Endothelial cell of umbilical vein (primary cell): ENCODE results near the gene NEU4. TPM values are rescaled to one million over a fixed set of nuclear protein-coding genes. Genes with fewer than 3 reads are reported as not detected.

ENCODE experiments used
- BruUV-seq: library from RNA; stranded (reverse); fragments of 400-500 nt; replicated peaks from 2 replicates; lab custom pipeline; 2021; lab: Mats Ljungman, UMichigan
- CTCF ChIA-PET: fragments of 300-600, 350-600 bp; sonication (Branson Sonifier 250); formaldehyde crosslinking; loops from one replicate; lab custom pipeline; 2021; ENCODE audit warnings: antibody characterized with exemption, inconsistent platforms; lab: Charles Lee
- POLR2A ChIA-PET: fragments of 300-600, 350-600 bp; sonication (Branson Sonifier 250); formaldehyde crosslinking; loops from one replicate; lab custom pipeline; 2021; ENCODE audit warnings: antibody characterized with exemption, inconsistent platforms; lab: Charles Lee
- DNase-seq: peaks from one replicate; pipeline ENCODE4 v3.0.0-alpha.2; 2011; ENCODE audit warnings: low read depth, low spot score
- FAIRE-seq: peaks from 2 replicates; lab custom pipeline; 2011; peaks lifted over from hg19 to GRCh38; lab: Jason Lieb, UNC
- H2AFZ ChIP-seq: 2 replicates; pipeline ENCODE4 v1.6.0; 2012; ENCODE audit warnings: low read depth, low read length, control low read depth, inconsistent platforms
- H3K27ac ChIP-seq: 2 replicates; pipeline ENCODE4 v1.5.1; 2011; ENCODE audit warnings: low read depth, mild to moderate bottlenecking, control low read depth, low read length, moderate library complexity; ENCODE audit not compliant: insufficient read depth
- H3K27me3 ChIP-seq, 2 experiments: 2 replicates each; pipeline versions ENCODE4 v1.6.0 to v1.6.1; 2011; ENCODE audit warnings: low read length in 2 of 2, mixed read lengths in 1 of 2; ENCODE audit not compliant: control insufficient read depth in 2 of 2, insufficient read depth in 2 of 2
- H3K36me3 ChIP-seq, 2 experiments: 2 replicates in 1 of 2; 3 replicates in 1 of 2; pipeline ENCODE4 v1.5.1; 2011; ENCODE audit warnings: low read length in 2 of 2, mild to moderate bottlenecking in 1 of 2, moderate library complexity in 1 of 2; ENCODE audit not compliant: control insufficient read depth in 2 of 2, insufficient read depth in 2 of 2; ENCODE audit errors: extremely low read depth in 1 of 2
- H3K4me1 ChIP-seq: 3 replicates; pipeline ENCODE4 v1.5.1; 2011; ENCODE audit warnings: mild to moderate bottlenecking, low read length; ENCODE audit not compliant: control insufficient read depth, insufficient read depth; ENCODE audit errors: extremely low read depth
- H3K4me2 ChIP-seq: 2 replicates; pipeline ENCODE4 v1.6.1; 2011; ENCODE audit warnings: low read length, control low read depth, mixed read lengths; ENCODE audit not compliant: insufficient read depth
- H3K4me3 ChIP-seq, 3 experiments: fragments of 200-600 bp in 1 of 3; sonication (generic), shearing (Covaris generic) in 1 of 3; replicated peaks in 1 of 3; 2 replicates each; pipeline ENCODE4 v1.5.1; 2011 to 2016; ENCODE audit warnings: control low read depth in 3 of 3, low read length in 3 of 3, mild to moderate bottlenecking in 2 of 3, inconsistent platforms in 1 of 3, low read depth in 1 of 3, moderate library complexity in 1 of 3; ENCODE audit not compliant: insufficient read depth in 1 of 3
- H3K79me2 ChIP-seq: 2 replicates; pipeline ENCODE4 v1.6.0; 2012; ENCODE audit warnings: low read length, inconsistent platforms; ENCODE audit not compliant: control insufficient read depth, insufficient read depth
- H3K9ac ChIP-seq: replicated peaks from 2 replicates; pipeline ENCODE3; 2011; ENCODE audit warnings: low read length, control low read depth; ENCODE audit not compliant: insufficient read depth; ENCODE audit errors: extremely low read depth
- H3K9me1 ChIP-seq: replicated peaks from 3 replicates; pipeline ENCODE4 v1.6.0; 2011; ENCODE audit warnings: mild to moderate bottlenecking, low read length; ENCODE audit not compliant: control insufficient read depth, insufficient read depth; ENCODE audit errors: extremely low read depth
- H3K9me3 ChIP-seq: replicated peaks from 2 replicates; pipeline ENCODE4 v1.5.1; 2012; ENCODE audit warnings: low read length, inconsistent platforms; ENCODE audit not compliant: control insufficient read depth, insufficient read depth
- H4K20me1 ChIP-seq: replicated peaks from 2 replicates; pipeline ENCODE3; 2011; ENCODE audit warnings: mild to moderate bottlenecking, low read length; ENCODE audit not compliant: control insufficient read depth, insufficient read depth; ENCODE audit errors: extremely low read depth
- EZH2 ChIP-seq: IDR thresholded peaks from 2 replicates; pipeline ENCODE4 v1.6.1; 2012; ENCODE audit warnings: borderline replicate concordance, low read depth, mild to moderate bottlenecking, moderate library complexity, low read length, inconsistent platforms; ENCODE audit not compliant: severe bottlenecking
- FOS ChIP-seq: IDR thresholded peaks from 2 replicates; pipeline ENCODE4 v1.6.1; 2011; ENCODE audit warnings: mild to moderate bottlenecking, low read length, moderate library complexity, borderline replicate concordance; ENCODE audit not compliant: insufficient read depth
- GATA2 ChIP-seq: IDR thresholded peaks from 2 replicates; pipeline ENCODE4 v1.7.0; 2011; ENCODE audit warnings: low read depth, mild to moderate bottlenecking, moderate library complexity, mixed read lengths, low read length; ENCODE audit not compliant: insufficient read length, insufficient read depth
- JUN ChIP-seq: IDR thresholded peaks from 2 replicates; pipeline ENCODE4 v1.6.1; 2011; ENCODE audit warnings: borderline replicate concordance, low read depth; ENCODE audit not compliant: insufficient read length, insufficient read depth
- MYC ChIP-seq: IDR thresholded peaks from one replicate; pipeline ENCODE4 v1.6.1; 2011; ENCODE audit warnings: mild to moderate bottlenecking, low read depth, low read length
- POLR2A ChIP-seq: IDR thresholded peaks from 2 replicates; pipeline ENCODE4 v1.6.1; 2012; ENCODE audit warnings: low read depth, mild to moderate bottlenecking, control low read depth, low read length
- POLR2AphosphoS5 ChIP-seq: IDR thresholded peaks from 2 replicates; pipeline ENCODE4 v1.6.1; 2012; ENCODE audit warnings: low read depth, mild to moderate bottlenecking, control low read depth, low read length, moderate library complexity; ENCODE audit not compliant: insufficient read depth
- dilution Hi-C: fragments of 300-500 bp; cut with MboI; formaldehyde crosslinking; loops from one replicate; pipeline ENCODE4 v1.15.0; 2019; ENCODE audit warnings: low sequenced_read_pairs; ENCODE audit not compliant: extremely low pct_ligation_motif_present
- intact Hi-C: fragments of 100-400 bp; cut with micrococcal nuclease; formaldehyde crosslinking; loops from one replicate; pipeline ENCODE4 v1.10.0; 2022
- polyA plus RNA-seq, 4 experiments: library from polyadenylated mRNA; depleted of rRNA in 3 of 4; stranded (reverse) in 3 of 4; unstranded in 1 of 4; fragments of >200 nt; gene quantifications; 2 replicates each; pipeline versions ENCODE4 v1.2.1 to v1.2.3, GENCODE V29; 2011 to 2012; ENCODE audit warnings: missing spikeins in 1 of 4
- total RNA-seq: library from RNA; stranded (reverse); gene quantifications from 2 replicates; pipeline ENCODE4 v1.2.3, GENCODE V29; 2021
- TF ChIP-seq, protein P1 (sequence below), 2 donors: IDR thresholded peaks; 1 replicate in 1 of 2; 2 replicates in 1 of 2; pipeline ENCODE4 v1.5.1; 2011; ENCODE audit warnings: low read length in 2 of 2, mild to moderate bottlenecking in 2 of 2, moderate library complexity in 2 of 2, control low read depth in 1 of 2, inconsistent platforms in 1 of 2, low read depth in 1 of 2; ENCODE audit not compliant: insufficient read depth in 1 of 2; ENCODE audit errors: extremely low read depth in 1 of 2
- TF ChIP-seq, protein P2 (sequence below): IDR thresholded peaks from 2 replicates; pipeline ENCODE4 v1.6.1; 2011; ENCODE audit not compliant: insufficient read depth, insufficient read length

NEU4 gene
- total and polyA plus RNA-seq, 2 donors (not counting 3 experiments of a cell fraction or from before 2014, with no cell fraction given): not detected

DNA sequence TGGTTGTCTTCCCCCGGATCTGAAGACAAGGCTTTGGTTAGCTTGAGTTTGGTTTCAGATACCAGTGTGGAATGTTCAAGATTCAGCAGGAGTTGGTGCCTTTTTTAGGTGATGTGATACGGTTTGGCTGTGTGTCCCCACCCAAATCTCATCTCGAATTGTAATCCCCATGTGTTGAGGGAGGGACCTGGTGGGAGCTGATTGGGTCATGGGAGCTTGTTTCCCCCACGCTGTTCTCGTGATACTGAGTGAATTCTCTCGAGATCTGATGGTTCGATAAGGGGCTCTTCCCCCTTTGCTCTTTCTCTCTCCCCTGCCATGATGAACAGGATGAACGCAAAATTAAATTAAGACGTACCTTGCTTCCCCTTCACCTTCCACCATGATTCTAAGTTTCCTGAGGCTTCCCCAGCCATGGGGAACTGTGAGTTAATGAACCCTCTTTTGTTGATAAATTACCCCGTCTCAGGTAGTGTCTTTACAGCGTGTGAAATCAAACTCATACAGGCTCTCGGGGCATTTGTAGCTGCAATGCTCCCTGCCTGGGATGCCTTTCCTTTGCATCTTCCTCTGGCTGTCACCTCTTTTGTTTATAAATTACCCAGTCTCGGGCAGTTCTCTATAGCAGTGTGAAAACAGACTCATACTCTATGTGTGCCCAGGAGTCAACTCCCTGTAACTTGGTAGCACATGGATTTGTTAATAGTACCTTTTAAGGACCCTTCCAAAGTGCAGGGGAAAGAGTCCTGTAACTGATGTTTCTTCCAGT lies 28.4 kb downstream of the NEU4 start:
- Histone ChIP-seq H4K20me1 (no peaks in the 10 kb centered on the region), H3K9me1 (no peaks in the 10 kb centered on the region), H3K4me2 (no peak overlapping the region), H3K9ac (no peak overlapping the region), H3K27me3 (peaks cover 16 to 28% of the 10 kb centered on the region in 2 experiments), H3K36me3 (no peaks in the 10 kb centered on the region), H3K9me3 (no peaks in the 10 kb centered on the region), H3K4me3 (no peak overlapping the region), H3K4me1 (no peaks in the 10 kb centered on the region), H3K27ac (no peak overlapping the region), H3K79me2 (no peaks in the 10 kb centered on the region), H2AFZ (no peak overlapping the region)
- no TSS peak for BruUV-seq
- TF ChIP-seq EZH2 (no peak), MYC (no peak), POLR2AphosphoS5 (no peak), POLR2A (no peak), JUN (no peak), FOS (no peak), GATA2 (no peak)
- TF ChIP-seq, protein P1, sequence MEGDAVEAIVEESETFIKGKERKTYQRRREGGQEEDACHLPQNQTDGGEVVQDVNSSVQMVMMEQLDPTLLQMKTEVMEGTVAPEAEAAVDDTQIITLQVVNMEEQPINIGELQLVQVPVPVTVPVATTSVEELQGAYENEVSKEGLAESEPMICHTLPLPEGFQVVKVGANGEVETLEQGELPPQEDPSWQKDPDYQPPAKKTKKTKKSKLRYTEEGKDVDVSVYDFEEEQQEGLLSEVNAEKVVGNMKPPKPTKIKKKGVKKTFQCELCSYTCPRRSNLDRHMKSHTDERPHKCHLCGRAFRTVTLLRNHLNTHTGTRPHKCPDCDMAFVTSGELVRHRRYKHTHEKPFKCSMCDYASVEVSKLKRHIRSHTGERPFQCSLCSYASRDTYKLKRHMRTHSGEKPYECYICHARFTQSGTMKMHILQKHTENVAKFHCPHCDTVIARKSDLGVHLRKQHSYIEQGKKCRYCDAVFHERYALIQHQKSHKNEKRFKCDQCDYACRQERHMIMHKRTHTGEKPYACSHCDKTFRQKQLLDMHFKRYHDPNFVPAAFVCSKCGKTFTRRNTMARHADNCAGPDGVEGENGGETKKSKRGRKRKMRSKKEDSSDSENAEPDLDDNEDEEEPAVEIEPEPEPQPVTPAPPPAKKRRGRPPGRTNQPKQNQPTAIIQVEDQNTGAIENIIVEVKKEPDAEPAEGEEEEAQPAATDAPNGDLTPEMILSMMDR (IDR thresholded peaks at IDR 0.05; ENCODE audit: extremely low read depth in 1 of 2, insufficient read depth in 1 of 2, low read depth in 1 of 2, low read length in 2 of 2): no peak
- TF ChIP-seq, protein P2, sequence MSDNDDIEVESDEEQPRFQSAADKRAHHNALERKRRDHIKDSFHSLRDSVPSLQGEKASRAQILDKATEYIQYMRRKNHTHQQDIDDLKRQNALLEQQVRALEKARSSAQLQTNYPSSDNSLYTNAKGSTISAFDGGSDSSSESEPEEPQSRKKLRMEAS: no peak
- no peak for FAIRE-seq
- dilution Hi-C loops (no loop called here), intact Hi-C loops (no loop called here)
- CTCF ChIA-PET: interaction anchor here (1.4 to 1.5 kb wide), 2 partner anchors 33 to 104 kb away, joined by 3 to 4 read pairs; no protein-coding TSS in a partner anchor
- no peak for DNase-seq
- POLR2A ChIA-PET: no interaction called here
